Right ventricle myocardium inferior (tissue), 1 donor: Measurements from ENCODE around the gene NELL1. TPM values are rescaled to one million over a fixed set of nuclear protein-coding genes. Genes with fewer than 3 reads are reported as not detected.

Experiments
- ATAC-seq: fragments of 200-7000 bp; cut with Tn5 transposase; one replicate; pipeline ENCODE4 v1.9.1; 2020; ENCODE audit warnings: mild to moderate bottlenecking, moderate library complexity
- DNase-seq: peaks from one replicate; pipeline ENCODE4 v3.0.0; 2021; ENCODE audit errors: missing footprints
- intact Hi-C: fragments of 100-400 bp; cut with DNase I; formaldehyde crosslinking; loops from one replicate; pipeline ENCODE4 v1.11.0; 2022
- total RNA-seq: library from RNA; stranded (reverse); fragmentation: NEBNext Ultra II Directional; extraction: Animal tissue kit (Norgen Biotek cat#: 25700); gene quantifications from one replicate; pipeline ENCODE4 v1.2.1, GENCODE V29; 2021
- donor health status: DM: no; HTN: yes; CAD: no; lungs with severe emphysema.

Gene NELL1
- total RNA-seq, 1 donor from 2014 or later: not detected

- no peak for DNase-seq
- intact Hi-C loops: no loop called here
- no peak for ATAC-seq
Measured at GRCh38 chr11:21541187-21541751, 871.9 kb downstream of the NELL1 start.

- intact Hi-C loops: no loop called here
- ATAC-seq (no peak), DNase-seq (no peak)
Measured at GRCh38 chr11:21543901-21544300, 874.5 kb downstream of the NELL1 start.

GRCh38 chr11:21545699-21546098, 876.3 kb downstream of the NELL1 start:
- DNase-seq (no peak), ATAC-seq (no peak)
- intact Hi-C loops: no loop called here

GRCh38 chr11:21546703-21547102, 877.3 kb downstream of the NELL1 start:
- DNase-seq: no peak
- intact Hi-C loops: no loop called here
- no peak for ATAC-seq

GRCh38 chr11:21552911-21553310, 883.5 kb downstream of the NELL1 start:
- intact Hi-C loops: no loop called here
- no peak for ATAC-seq

DNA sequence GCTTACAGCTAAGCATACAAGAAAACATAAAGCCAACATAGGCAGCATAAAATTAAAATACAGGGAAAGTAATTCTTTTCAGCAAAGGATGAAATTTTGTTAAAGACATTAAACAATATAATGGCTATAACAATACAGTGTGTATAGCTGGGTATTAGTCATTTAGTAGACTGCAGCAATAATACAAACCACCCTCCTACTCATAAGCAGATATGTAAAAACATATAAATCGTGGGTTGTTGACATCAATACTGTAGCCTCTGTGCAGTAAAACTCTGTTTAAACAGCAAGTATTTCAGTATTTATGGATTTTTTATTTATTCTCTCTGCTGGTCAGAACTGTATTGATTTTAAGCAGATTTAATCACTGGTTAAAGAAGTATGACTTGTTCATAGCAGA, 884.4 kb downstream of the NELL1 start:
- ATAC-seq: no peak
- intact Hi-C loops: no loop called here
- no peak for DNase-seq

More at GRCh38 chr11:21552911-21553310, 883.5 kb downstream of the NELL1 start:
- DNase-seq: no peak

- DNase-seq: no peak
- intact Hi-C loops: no loop called here
Measured at GRCh38 chr11:21554284-21554683, 884.9 kb downstream of the NELL1 start.

DNA sequence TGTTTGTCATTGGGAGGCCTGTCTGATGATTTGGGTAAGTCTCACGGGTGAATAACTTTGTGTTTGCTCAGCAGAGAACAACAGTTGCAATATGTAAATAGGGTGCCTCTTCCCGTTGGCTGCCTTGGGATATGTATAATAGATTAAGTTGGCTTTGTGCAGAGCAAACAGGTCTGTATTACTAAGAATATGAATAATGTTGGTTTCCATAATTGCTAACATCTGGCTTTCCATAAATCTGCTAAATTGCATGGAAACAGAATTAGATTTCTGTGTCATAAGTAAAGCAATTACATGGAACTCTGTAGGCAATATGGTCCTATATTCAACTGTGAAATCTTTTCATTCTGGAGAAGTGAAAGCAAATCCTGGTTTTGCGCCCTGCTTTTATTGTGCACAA, 887.5 kb downstream of the NELL1 start:
- intact Hi-C loops: no loop called here
- ATAC-seq (no peak), DNase-seq (no peak)

More at GRCh38 chr11:21554284-21554683, 884.9 kb downstream of the NELL1 start:
- no peak for ATAC-seq

DNA sequence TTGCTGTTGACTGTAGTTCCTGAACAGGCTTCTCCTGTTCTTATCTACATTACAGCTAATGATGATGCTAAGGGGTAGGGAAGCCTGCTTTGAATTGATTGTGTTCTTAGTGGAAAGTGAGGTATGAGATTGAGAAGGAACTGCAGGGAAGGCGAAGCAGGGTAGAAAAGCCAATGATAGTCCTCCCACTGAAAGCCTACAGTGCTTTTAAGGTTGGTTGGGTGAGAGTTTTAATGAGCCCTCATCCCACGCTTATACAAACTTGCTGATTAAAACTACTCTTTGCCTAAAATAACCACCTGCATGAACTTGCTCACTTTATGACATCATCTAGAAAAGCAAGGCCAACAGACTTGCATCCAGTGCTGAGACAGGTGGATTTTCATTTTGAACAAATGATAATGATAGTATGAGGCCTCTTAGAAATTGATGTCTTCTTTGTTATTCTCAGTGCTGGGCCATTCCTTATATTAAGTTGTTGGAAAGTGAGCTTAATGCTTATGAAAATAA, 891.1 kb downstream of the NELL1 start:
- ATAC-seq: no peak
- no peak for DNase-seq
- intact Hi-C loops: no loop called here

DNA sequence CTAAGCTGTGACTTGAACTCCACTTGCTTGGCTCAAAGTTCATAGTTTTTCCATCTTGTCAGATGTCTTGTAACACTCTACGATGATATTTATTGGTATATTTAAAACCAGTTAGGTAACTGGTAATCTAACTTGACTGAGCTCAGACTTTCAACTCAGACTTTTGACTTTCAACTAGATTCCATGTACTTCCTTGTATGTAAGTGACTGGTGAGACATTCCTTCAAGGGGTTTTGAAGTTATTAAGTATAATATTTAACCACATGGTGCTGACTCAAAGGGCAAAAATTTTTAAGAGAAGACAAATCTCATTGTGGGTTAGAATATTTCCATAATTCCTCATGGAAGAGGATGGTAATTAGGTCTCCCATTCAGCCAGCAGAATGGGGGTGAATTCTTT, 892.2 kb downstream of the NELL1 start:
- intact Hi-C loops: no loop called here
- no peak for ATAC-seq
- DNase-seq: no peak

DNA sequence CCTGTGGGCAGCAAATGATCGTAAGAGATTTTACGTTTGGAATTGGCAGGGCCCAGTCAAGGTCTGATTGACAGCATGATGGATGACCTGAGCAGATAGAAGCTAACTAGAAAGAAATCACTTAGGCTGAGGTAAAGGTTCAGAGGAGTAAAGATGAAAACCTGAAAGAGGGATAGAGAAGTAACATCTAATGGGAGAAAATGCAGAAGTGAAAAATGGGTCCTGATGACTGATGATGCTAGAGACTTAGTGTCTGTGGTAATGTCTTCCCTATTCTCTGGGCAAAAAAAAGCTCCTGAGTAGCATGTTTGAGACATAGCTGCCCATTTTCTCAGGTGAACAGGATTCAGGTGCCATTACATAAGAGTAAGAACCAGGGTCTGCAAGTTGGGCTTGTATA, 894.7 kb downstream of the NELL1 start:
- ATAC-seq: no peak
- intact Hi-C loops: no loop called here
- DNase-seq: no peak

- ATAC-seq: no peak
- intact Hi-C loops: no loop called here
- DNase-seq: no peak
Measured at GRCh38 chr11:21564833-21565682, 895.7 kb downstream of the NELL1 start.

DNA sequence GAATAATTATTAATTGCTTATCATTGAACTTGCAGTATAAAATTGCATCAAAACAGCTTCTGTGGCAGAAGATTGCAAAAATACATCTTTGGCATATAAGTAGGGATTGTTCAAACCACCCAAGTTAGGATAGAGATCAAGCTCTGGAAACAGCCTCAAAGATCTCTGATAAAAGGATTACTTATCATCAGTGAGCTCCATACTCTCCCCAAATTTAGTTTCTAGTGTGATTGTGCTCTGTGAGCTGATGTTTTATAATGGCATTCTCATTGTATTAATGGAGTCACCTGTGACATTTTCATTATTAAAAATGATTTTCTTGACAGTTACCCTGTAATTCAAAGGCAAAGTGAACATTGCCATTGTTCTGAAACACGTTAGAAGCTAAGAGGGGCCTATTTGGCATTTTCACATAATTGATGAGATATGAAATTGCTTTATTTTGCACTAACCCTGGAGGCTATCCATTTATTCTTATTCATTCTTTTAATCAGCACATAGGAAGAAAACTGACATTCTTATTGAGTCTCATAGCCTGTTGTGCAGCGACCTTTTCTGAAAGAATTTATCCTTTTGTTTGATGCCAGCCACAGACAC, 897.2 kb downstream of the NELL1 start:
- ATAC-seq: no peak
- intact Hi-C loops: no loop called here
- DNase-seq: no peak

GRCh38 chr11:21567645-21568290, 898.4 kb downstream of the NELL1 start:
- intact Hi-C loops: no loop called here
- no peak for ATAC-seq
- no peak for DNase-seq

DNA sequence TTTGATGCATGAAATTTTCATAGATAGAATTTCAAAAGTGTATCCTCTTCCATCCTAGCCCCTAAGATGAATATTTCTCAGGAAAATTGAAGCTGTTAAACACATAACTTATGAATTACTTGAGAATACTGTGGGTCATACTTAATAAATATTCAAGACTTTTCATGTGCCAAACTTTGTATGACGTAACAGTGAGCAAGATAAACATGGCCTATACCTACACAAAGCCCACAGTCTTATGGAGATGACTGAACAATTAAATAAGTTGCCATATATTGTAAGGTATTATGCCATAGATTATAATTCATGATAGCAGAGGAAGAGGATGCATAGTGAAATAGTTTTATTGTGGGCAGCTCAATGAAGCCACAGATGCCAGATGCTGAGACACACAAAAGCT, 902.8 kb downstream of the NELL1 start:
- no peak for DNase-seq
- no peak for ATAC-seq
- intact Hi-C loops: no loop called here

- ATAC-seq (no peak), DNase-seq (no peak)
- intact Hi-C loops: no loop called here
Measured at GRCh38 chr11:21582791-21583190, 913.4 kb downstream of the NELL1 start.

GRCh38 chr11:21588754-21589153, 919.4 kb downstream of the NELL1 start:
- DNase-seq (no peak), ATAC-seq (no peak)
- intact Hi-C loops: no loop called here

DNA sequence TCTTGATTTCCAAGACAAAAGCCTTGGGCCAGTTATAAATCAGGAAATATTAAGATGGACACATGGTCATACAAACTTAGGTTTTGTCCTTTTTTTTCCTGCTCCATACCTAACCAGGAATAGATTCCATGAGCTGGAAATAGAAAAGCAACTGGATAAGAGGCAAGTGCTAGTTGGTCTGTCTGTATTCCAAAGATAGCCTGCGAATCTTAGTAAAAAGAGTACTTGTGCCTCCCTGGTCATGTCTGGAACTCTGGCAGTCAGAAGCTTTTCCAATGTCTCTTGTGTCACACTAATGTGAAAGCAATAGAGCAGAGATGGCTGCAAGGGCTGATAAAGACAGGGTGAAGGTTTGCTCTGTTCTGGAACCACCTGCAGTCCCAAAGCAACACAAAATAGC, 933.3 kb downstream of the NELL1 start:
- intact Hi-C loops: no loop called here
- DNase-seq (no peak), ATAC-seq (peak; percentile 72)

DNA sequence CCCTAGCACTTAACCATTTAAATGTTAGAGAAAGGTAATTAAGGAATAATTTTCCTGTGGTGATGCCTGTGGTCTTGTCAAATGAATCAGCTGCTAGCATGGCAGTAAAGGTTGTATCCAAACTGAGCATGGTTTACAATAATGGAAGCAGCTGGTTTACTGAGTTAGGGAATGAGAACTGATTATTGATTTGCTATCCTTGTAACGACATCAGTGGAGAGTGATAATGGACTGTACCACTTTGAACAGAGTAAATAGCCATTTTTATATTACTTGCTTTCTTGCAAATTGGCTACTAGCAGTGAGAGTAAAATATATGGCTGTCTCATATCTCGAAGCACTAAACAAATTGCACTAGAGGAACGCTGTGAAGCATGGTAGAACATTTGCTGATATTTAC, 934.5 kb downstream of the NELL1 start:
- intact Hi-C loops: no loop called here
- DNase-seq: no peak
- no peak for ATAC-seq

DNA sequence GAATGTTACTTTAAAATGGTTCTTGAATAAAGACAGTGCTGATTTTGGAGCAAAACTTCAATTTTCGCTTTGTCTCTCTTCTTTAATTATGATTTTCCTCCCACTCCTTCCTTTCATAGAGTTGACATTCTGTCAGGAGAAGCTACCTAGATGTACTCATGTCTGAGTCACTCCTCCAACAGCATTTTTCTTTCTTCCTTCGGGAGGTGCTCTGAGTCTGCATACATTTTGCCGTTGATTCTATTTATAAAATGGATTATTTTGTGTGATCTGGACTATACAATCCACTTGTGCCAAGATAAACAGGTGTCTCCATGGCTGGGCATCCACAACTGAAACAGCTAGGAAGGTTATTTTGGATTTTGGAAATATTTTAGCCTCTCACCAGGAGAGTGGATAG, 935.2 kb downstream of the NELL1 start:
- DNase-seq: no peak
- intact Hi-C loops: no loop called here
- ATAC-seq: no peak
